ENCODE data around the gene KIF1C. TPM values are rescaled to one million over a fixed set of nuclear protein-coding genes. Genes with fewer than 3 reads are reported as not detected.

KIF1C gene
- total RNA-seq, 1 donor from 2014 or later = 78.2 TPM

GRCh38 chr17:4968486-4969046 is 29.2 kb upstream of the KIF1C start:
- DNase-seq (ENCODE audit: low read depth in 2 of 2) = no peak

- peak in 1 of 2 donors; percentile 57 for DNase-seq (ENCODE audit: low read depth in 2 of 2)
These were observed 28.7 kb upstream of the KIF1C start for GRCh38 chr17:4969047-4969550.

GRCh38 chr17:4969551-4970173 is 28.1 kb upstream of the KIF1C start:
- DNase-seq (ENCODE audit: low read depth in 2 of 2) = no peak

- no peak for DNase-seq (ENCODE audit: low read depth in 2 of 2)
These were observed 27.5 kb upstream of the KIF1C start for GRCh38 chr17:4970273-4970672.

- no peak for DNase-seq (ENCODE audit: low read depth in 2 of 2)
These were observed 25.9 kb upstream of the KIF1C start for GRCh38 chr17:4971826-4972225.

- no peak for DNase-seq (ENCODE audit: low read depth in 2 of 2)
These were observed 25.4 kb upstream of the KIF1C start for GRCh38 chr17:4972322-4972721.

- no peak for DNase-seq (ENCODE audit: low read depth in 2 of 2)
These were observed 25.0 kb upstream of the KIF1C start for GRCh38 chr17:4972752-4973151.

- no peak for DNase-seq (ENCODE audit: low read depth in 2 of 2)
These were observed 24.3 kb upstream of the KIF1C start for GRCh38 chr17:4973256-4974114.

- DNase-seq (ENCODE audit: low read depth in 2 of 2) = no peak
These were observed 23.6 kb upstream of the KIF1C start for GRCh38 chr17:4974115-4974670.

GRCh38 chr17:4978726-4979125 is 19.0 kb upstream of the KIF1C start:
- DNase-seq (ENCODE audit: low read depth in 2 of 2) = no peak

- DNase-seq (ENCODE audit: low read depth in 2 of 2) = peak; percentile 61 to 81
These were observed 17.0 kb upstream of the KIF1C start for GRCh38 chr17:4980644-4981216.

- no peak for DNase-seq (ENCODE audit: low read depth in 2 of 2)
These were observed 15.4 kb upstream of the KIF1C start for GRCh38 chr17:4982305-4982704.

GRCh38 chr17:4986403-4986802 is 11.3 kb upstream of the KIF1C start:
- DNase-seq (ENCODE audit: low read depth in 2 of 2) = peak; percentile 66

- DNase-seq (ENCODE audit: low read depth in 2 of 2) = peak; percentile 77 to 87
These were observed 10.6 kb upstream of the KIF1C start, which contains the start of gene CAMTA2 for GRCh38 chr17:4986951-4987766. TSS of gene CAMTA2 (minus strand) at chr17:4987675. CDS start at chr17:4986222, 1,453 bp downstream.

- DNase-seq (ENCODE audit: low read depth in 2 of 2) = no peak
These were observed 9.8 kb upstream of the KIF1C start for GRCh38 chr17:4987767-4988567.

- no peak for DNase-seq (ENCODE audit: low read depth in 2 of 2)
These were observed 3.6 kb upstream of the KIF1C start for GRCh38 chr17:4994081-4994595.

- DNase-seq (ENCODE audit: low read depth in 2 of 2) = peak; percentile 33 to 42
These were observed 429 bp downstream of the KIF1C start for GRCh38 chr17:4998027-4998731.

- peak in 1 of 2 donors; percentile 12 for DNase-seq (ENCODE audit: low read depth in 2 of 2)
These were observed 1.1 kb downstream of the KIF1C start for GRCh38 chr17:4998732-4999429.
